Measurements from ENCODE around the gene DPP10.

DPP10 gene

DNA sequence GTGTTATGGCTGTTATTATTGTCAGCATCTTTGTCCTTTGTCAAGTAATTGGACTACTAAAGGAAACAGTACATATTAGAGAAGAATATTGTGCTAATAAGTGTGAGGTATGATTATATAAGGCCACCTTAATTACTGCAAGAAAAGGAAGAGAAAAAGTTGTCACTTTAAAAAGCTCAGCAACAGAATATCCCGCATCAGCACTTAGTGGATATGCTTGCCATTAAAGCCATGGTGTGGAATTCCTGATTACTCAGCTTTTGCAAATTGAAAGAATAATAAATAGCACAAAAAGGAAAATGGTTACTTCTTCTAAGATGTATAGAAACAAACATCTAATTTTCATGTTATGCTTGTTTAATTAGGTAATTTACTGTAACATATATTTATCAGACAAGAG lies 347.5 kb downstream of the DPP10 start:
- TF ChIP-seq, protein P1, sequence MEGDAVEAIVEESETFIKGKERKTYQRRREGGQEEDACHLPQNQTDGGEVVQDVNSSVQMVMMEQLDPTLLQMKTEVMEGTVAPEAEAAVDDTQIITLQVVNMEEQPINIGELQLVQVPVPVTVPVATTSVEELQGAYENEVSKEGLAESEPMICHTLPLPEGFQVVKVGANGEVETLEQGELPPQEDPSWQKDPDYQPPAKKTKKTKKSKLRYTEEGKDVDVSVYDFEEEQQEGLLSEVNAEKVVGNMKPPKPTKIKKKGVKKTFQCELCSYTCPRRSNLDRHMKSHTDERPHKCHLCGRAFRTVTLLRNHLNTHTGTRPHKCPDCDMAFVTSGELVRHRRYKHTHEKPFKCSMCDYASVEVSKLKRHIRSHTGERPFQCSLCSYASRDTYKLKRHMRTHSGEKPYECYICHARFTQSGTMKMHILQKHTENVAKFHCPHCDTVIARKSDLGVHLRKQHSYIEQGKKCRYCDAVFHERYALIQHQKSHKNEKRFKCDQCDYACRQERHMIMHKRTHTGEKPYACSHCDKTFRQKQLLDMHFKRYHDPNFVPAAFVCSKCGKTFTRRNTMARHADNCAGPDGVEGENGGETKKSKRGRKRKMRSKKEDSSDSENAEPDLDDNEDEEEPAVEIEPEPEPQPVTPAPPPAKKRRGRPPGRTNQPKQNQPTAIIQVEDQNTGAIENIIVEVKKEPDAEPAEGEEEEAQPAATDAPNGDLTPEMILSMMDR (IDR thresholded peaks at IDR 0.05), result no peak

DNA sequence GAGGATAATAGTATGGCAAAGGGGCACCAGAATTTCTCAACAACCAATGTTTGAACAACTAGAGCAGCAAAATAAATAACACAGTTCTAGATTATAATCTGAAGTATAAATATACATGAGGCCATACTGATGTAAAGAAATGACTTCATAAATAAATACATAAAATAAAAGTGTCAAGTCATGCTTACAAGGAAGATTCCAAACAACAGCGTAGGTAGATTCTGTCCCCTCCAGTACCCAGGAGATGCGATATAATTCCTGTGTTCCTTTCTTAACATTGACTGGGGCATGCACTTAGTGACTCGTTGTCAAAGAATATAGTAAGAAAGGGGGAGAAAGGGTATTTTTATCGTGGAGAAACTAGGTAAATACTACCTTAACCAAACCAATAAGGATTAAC lies 355.1 kb downstream of the DPP10 start:
- TF ChIP-seq, protein P1 (IDR thresholded peaks at IDR 0.05), result no peak

DNA sequence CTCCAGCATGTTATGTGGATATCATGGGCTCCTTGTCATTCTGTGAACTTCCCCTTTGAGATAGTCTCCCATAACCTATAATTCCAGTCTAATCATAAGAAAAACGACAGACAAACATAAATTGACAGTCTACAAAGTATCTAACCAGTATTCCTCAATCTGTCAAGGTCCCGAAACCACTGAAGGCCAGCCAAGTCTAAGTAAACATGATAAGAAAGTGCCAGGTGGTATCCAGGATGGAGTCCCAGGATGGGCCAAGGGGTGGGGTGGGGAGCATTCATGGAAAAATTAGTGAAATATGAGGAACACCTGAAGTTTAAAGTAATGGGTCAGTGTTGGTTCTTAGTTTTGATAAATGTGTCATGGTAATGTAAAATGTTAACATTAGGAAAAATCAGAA lies 355.5 kb downstream of the DPP10 start:
- TF ChIP-seq, protein P1 (IDR thresholded peaks at IDR 0.05), result no peak

DNA sequence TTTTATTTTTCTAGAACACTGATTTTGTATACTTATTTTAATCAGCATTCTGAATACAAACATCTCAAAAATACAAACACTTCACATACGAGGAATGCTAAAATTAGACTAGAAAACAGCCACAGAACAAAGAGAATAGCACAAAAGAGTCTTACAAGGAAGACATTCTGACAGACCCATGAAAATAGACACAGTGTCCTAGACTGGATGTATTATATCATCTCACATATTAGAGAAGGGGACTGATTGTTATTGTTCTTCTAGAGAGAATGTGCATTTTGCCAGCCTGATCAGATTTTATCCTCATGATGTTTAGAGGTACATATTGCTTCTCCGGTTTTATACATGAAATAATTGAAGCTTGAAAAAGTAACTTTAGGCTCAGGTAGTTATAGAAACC lies 357.9 kb downstream of the DPP10 start:
- TF ChIP-seq, protein P1 (IDR thresholded peaks at IDR 0.05), result no peak

DNA sequence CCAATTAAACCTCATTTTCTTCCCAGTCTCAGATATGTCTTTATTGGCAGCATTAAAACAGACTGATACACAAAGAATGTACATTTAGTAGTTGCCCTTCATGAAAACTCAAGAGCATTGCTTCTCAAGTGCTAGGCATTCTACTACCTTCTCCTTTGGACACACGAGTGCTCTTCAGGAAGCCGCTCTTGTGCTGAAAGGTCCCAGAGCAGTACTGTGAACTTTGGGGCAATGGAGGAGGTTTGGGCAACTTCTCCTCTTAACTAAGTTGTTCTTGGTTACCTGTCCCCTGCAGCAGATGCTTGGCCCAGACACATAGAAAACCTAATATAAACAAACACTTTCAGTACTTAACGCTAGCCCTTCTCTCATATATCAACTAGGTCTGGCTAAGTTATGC lies 362.8 kb downstream of the DPP10 start:
- TF ChIP-seq, protein P1 (IDR thresholded peaks at IDR 0.05), result no peak

DNA sequence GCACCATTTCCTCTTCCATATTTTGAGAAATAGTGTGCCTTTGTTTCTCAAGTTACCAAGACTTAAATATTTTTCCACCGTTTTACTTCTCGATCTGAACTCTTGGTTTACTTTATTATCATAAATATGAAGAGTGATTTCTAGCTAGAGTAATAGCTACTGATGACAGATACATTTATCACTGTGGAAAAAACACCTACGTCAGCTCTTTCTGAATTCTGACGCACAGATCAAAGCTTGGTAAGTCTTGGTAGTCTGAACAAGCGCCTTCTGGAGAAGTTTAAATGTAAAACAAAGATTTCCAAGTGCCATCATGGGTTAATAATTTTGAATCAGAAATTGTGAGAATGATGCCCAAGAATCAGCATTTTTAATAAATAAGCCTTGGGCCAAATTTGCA lies 367.7 kb downstream of the DPP10 start:
- TF ChIP-seq, protein P1 (IDR thresholded peaks at IDR 0.05), result no peak

DNA sequence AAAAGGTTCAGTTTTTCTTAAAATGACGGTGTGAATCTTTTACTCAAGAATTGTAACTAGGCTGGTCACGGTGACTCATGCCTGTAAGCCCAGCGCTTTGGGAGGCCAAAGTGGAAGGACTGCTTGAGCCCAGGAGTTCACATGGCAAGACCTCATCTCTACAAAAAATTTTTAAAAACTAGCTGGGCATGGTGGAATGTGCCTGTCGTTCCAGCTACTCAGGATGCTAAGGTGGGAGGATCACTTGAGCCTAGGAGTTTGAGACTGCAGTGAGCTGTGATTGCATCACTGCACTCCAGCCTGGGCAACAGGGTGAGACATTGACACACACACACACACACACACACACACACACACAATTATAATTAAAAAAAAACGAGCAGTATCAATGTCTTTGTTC lies 369.8 kb downstream of the DPP10 start:
- TF ChIP-seq, protein P1 (IDR thresholded peaks at IDR 0.05), result no peak

DNA sequence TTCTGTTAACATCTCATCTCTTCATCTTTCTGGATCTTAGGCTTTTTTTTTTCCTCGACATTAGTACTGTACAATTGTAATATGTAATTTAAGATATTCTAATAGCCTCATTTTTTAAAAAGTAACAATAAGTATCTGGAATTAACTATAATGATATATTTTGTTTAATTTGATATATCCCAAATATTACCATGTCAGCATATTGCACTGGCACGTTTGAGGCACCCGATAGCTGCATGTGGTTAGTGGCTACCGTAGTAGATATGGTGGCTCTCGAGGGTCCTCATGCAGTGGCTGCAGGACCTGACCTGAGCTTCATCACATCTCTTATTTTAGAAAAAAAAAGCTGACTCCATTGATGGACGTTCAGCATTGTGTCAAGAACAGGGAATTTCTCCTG lies 371.9 kb downstream of the DPP10 start:
- TF ChIP-seq, protein P1 (IDR thresholded peaks at IDR 0.05), result no peak
